HG02970 (cell line): ENCODE measurements around the gene FAM216B.
"Not testable (repeated sequence)": the region's sequence is repeated elsewhere in the genome, so short reads cannot be mapped to it uniquely, and the experiment has no call there.

Source experiments
- ATAC-seq: cut with Tn5 transposase; IDR thresholded peaks from one replicate; pipeline ENCODE4 v1.9.1; 2021; ENCODE audit warnings: mild to moderate bottlenecking, moderate library complexity, moderate number of reproducible peaks; ENCODE audit not compliant: unreplicated experiment, low FRiP score

The FAM216B gene

GRCh38 chr13:42781352-42781751 lies at the start of gene FAM216B:
Gene FAM216B (plus strand): TSS chr13:42781584. CDS start chr13:42784068, 2,484 bp downstream.
- ATAC-seq = no peak

DNA sequence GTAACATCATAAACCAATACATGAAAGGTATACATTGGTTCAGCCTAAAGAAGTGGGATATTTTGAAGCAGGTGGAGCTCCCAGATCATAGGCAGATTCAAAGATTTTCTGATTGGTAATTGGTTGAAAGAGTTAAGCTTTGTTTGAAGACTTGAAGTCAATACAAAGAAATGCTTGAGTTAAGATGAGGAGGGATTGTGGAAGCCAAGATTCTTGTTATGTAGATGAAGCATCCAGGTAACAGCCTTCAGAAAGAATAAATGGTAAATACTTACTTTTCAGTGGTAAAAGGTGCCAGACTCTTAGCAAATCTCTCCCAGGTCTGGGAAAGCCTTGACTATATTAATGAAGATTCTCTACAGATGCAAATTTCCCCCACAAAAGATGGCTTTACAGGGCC lies 49.3 kb upstream of the FAM216B start:
- ATAC-seq = no peak

DNA sequence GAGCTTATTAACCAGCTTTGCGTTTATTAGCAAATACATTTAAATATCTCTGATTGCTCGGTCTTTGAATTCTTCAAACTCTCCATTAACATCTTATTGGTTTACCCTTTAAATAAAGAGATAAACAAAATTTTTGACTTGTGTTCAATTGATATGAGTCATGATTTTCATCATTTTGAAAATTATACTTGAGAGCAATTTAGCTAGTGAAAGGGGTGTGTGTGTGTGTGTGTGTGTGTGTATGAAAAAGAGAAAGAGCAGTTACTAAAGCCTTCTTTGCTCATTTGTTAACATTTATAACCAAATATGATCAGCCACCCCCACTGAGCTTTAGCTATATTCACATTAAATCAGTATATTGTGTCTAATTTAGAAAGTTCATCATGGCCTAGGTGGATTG lies 48.3 kb upstream of the FAM216B start:
- ATAC-seq = no peak

GRCh38 chr13:42735010-42735409 lies 46.4 kb upstream of the FAM216B start:
- no peak for ATAC-seq

- ATAC-seq = no peak
Measured at GRCh38 chr13:42740753-42741152, 40.6 kb upstream of the FAM216B start.

DNA sequence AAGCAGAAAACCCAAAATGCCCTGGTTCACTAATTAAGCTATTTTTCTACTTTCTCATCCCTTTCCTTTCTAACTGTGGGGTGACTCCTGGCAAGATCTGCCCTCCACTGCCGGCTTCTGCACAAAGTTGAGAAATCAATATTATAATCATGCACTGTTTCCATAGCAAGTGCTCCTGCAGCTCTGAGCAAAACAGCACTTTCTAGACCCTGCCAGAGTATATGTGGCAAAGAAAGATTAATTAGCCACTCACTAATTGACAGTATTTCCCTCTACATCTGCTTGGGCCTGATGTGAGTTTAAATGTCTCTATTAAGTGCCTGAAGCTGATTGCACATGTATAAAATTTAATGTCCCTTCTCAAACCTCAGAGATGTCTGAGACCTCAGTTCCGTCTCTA lies 39.5 kb upstream of the FAM216B start:
- ATAC-seq = no peak

DNA sequence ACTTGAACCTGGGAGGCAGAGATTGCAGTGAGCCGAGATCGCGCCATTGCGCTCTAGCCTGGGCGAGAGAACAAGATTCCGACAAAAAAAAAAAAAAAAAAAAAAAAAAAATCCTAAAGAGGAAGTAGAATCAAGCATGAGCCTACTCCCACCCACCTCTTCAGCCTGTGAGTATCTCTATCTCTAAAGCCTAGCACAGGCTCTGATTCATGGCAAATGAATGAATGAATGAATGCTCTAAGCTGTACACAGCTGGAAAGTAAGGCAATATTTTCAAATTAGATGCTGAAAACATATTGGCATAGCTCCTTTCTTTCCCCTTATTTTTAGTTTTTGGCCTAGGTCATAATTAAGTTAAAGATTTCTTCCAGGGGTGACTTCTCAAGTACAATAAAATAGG lies 35.7 kb upstream of the FAM216B start:
- no peak for ATAC-seq

DNA sequence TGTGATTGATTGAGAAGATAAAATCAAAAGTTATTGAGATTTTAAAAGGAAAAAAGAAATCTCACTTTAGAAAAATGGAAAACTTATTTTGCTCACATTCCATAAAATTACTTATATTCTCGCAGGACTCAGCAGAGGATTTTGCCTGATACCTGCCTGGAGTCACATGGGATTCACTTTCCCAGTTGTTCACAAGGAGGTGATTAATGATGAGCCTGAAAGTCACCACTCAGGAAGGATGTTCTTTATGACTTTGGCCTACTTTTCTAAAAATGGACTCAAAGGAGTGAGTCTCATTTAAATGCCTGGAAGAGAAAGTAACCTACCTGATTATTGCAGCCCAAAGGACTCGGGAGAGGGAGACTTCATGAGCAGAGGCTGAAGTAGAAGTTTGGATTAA lies 34.5 kb upstream of the FAM216B start:
- no peak for ATAC-seq

GRCh38 chr13:42747399-42747873 lies 33.9 kb upstream of the FAM216B start:
- ATAC-seq = no peak

- no peak for ATAC-seq
Measured at GRCh38 chr13:42750794-42751193, 30.6 kb upstream of the FAM216B start.

GRCh38 chr13:42751693-42752092 lies 29.7 kb upstream of the FAM216B start:
- ATAC-seq = no peak

- ATAC-seq = no peak
Measured at GRCh38 chr13:42752731-42753130, 28.7 kb upstream of the FAM216B start.

- ATAC-seq = no peak
Measured at GRCh38 chr13:42753697-42754096, 27.7 kb upstream of the FAM216B start.

GRCh38 chr13:42754801-42755510 lies 26.4 kb upstream of the FAM216B start:
- no peak for ATAC-seq

- no peak for ATAC-seq
Measured at GRCh38 chr13:42757678-42758420, 23.5 kb upstream of the FAM216B start.

GRCh38 chr13:42758515-42758914 lies 22.9 kb upstream of the FAM216B start:
- no peak for ATAC-seq

- ATAC-seq = no peak
Measured at GRCh38 chr13:42760951-42761350, 20.4 kb upstream of the FAM216B start.

GRCh38 chr13:42762251-42762650 lies 19.1 kb upstream of the FAM216B start:
- ATAC-seq = no peak

- no peak for ATAC-seq
Measured at GRCh38 chr13:42762917-42763316, 18.5 kb upstream of the FAM216B start.

DNA sequence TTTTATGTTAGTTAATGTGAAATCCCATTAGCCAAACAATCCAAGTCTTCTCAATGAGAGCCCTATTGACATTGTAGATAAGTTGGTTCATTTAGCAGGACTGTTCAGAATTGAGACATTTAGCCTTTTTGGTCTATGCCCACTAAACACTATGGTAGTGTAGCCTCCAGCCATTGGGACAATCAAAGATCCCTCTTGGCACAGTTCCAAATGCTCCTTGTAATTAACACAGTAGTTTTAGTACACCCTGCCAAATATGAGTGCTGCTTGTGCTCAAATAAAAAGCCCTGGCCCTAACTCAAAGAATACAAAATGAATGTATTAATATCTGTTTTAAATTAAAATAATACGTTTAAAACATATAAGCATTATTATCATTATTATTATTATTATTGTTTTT lies 15.4 kb upstream of the FAM216B start:
- ATAC-seq = no peak

- ATAC-seq = no peak
Measured at GRCh38 chr13:42769650-42770049, 11.7 kb upstream of the FAM216B start.

DNA sequence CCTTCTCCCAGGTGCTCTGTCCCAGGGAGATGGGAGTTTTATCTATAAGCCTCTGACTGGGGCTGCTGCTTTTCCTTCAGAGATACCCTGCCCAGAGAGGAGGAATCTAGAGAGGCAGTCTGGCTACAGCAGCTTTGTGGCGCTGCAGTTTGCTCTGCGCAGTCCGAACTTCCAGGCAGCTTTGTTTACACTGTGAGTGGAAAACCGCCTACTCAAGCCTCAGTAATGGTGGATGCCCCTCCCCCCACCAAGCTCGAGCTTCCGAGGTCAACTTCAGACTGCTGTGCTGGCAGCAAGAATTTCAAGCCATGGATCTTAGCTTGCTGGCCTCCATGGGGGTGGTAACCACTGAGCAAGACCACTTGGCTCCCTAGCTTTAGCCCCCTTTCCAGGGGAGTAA lies 4.8 kb upstream of the FAM216B start:
- not testable (repeated sequence) for ATAC-seq
